Stimulated activated CD8-positive, alpha-beta memory T cell treated with anti-CD3 and anti-CD28 coated beads, Interleukin-2, amount 100 ng/mL, for 1 hour (primary cell): ENCODE measurements around the gene EXOC4.

Experiments
- DNase-seq, 2 donors: peaks; one replicate each; pipeline ENCODE4 v3.0.0-alpha.2; 2020; ENCODE audit warnings: low read depth in 2 of 2

EXOC4 gene

DNA sequence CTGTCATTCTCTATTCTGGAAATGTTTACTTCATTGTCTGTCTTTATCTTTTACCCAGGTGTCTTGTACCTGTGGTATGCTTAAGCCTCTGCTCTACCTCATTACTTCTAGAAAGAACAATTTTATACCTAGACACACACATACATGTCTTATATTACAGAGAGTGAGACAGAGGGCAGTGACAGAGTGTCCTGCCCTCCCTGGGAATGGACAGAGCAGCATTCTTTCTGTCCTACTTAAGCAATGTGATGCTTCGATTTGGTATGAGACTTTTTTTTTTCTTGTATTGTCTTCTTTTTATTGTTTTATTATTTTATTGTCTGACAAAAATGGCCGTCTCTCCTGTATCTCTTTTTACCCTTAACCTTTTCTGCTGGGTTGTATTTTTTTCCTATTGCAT is 286.1 kb downstream of the EXOC4 start:
- DNase-seq, result no peak

GRCh38 chr7:133540096-133540860 is 287.4 kb downstream of the EXOC4 start:
- no peak for DNase-seq

DNA sequence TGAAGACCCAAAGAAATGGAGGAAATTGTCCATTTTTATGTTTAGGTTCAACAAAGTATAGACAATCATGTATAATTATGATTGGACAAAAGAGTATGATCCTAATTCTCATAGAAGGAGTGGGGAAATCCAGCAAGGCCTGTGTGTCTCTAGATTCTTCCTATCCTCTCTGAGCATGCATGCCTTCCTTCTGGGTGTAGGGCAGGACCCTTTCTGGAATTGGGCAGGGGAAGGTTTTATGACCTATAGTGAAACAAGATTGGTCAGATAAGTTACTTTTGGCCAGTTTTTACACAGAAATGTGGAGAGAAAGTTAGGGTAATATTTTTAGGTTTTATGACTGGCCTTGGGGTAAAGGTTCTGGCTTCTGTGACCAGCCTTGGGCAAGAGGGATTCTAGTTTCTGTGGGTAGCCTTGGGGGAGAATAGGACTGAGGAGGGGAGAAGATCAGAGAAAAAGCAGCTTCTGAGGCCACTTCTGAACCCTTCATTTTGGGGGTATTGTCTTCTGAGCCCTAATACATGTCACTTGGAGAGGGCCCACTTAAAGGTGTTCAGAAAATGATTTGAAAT is 289.4 kb downstream of the EXOC4 start:
- DNase-seq, result no peak

- no peak for DNase-seq
Measured at GRCh38 chr7:133543657-133544056, 290.8 kb downstream of the EXOC4 start.

- DNase-seq, result no peak
Measured at GRCh38 chr7:133545618-133546017, 292.7 kb downstream of the EXOC4 start.

GRCh38 chr7:133547981-133548380 is 295.1 kb downstream of the EXOC4 start:
- DNase-seq, result no peak

DNA sequence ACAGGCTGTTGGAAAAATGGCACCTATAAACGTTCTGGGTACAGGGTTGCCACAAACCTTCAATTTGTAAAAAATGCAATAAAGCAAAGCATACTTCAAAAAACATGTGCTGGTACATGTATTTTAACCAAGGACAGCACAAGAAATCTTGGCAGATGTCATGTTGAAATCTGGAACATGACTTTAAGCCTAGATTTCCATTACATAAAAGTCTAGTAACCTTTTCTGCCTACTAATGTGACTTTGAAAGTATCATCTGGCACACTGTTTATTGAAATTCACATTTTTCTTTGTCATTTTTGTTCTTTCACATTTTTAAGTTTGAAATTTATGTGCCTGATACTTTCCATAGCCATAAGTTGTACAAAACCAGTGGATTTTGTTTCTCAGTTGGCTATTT is 296.8 kb downstream of the EXOC4 start:
- DNase-seq, result no peak

DNA sequence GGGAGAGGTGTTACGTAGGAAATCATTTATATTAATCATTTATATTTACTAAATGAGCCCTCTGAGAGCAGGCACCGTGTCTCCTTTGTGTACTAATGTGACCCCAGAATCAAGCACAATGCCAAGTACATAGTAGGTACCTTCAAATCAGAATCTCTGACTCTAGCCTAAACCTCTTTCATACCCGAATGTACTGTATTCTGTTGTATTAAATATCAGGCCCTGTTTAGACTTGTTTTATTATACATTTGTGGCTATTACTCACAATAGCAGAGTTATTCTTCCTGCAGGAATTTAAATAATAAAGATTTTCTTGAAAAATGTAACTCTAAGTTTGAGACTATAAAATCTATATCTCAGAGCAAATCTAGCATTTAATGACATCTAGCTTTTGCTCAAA is 297.3 kb downstream of the EXOC4 start:
- no peak for DNase-seq

GRCh38 chr7:133550811-133551210 is 297.9 kb downstream of the EXOC4 start:
- DNase-seq, result no peak

- no peak for DNase-seq
Measured at GRCh38 chr7:133551466-133551865, 298.6 kb downstream of the EXOC4 start.

DNA sequence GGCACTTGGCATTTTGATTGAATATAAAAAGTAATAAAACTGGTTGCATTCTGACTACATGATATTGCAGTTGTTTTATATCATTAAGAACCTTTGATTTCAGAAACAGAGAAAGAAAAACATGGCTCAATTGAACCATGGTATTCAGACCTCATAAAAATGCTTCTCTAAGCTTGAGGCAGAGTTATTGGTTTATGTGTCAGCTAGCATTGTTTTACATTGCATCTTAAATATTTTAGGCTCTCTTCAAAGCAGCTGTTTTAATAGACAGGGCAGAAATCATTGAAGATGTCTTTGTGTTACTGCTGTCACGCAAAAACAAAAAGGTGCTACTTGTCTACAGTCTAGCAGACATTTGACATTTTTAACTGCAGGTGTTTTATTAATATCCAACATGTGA is 299.2 kb downstream of the EXOC4 start:
- DNase-seq, result no peak

DNA sequence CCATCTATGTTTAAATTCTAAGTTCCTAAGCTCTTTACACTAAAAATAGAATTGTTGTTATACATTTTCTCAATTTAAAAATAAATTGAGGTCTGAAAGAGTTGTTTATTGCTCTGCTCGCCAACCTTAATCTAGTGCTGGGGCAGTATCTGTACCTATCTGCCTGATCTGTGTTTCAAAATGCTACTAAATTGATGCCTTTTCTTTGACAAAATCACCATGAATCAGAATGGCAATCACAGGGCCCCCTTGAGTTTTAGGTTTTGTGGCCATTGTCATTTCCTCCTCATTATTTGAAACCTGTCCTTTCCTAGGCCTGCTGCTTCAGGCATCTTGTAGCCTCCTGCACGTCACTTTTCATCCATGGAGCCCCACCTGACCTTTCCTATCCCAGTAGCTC is 301.5 kb downstream of the EXOC4 start:
- DNase-seq, result no peak

DNA sequence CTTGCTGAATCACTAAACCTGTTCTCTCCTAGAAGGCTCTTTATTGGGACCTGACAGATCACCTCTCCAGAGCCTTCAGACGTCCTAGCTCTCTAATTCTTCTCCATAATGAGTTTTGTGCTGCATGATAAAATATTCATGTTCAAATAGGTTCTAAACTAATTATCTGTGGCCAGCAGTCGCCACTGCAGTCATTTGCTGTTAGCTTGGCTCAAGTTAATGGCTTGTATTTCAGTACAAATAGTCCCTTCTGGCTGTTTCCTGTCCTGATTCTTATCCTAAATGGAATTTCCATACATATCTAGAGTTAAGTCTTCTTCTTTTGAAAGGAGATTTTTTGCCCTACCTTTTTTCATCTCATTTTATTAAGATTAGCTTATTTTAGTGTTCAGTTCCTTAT is 303.2 kb downstream of the EXOC4 start:
- no peak for DNase-seq

- DNase-seq, result no peak
Measured at GRCh38 chr7:133556553-133556952, 303.7 kb downstream of the EXOC4 start.

GRCh38 chr7:133560900-133561299 is 308.0 kb downstream of the EXOC4 start:
- no peak for DNase-seq

- DNase-seq, result no peak
Measured at GRCh38 chr7:133561396-133561795, 308.5 kb downstream of the EXOC4 start.

DNA sequence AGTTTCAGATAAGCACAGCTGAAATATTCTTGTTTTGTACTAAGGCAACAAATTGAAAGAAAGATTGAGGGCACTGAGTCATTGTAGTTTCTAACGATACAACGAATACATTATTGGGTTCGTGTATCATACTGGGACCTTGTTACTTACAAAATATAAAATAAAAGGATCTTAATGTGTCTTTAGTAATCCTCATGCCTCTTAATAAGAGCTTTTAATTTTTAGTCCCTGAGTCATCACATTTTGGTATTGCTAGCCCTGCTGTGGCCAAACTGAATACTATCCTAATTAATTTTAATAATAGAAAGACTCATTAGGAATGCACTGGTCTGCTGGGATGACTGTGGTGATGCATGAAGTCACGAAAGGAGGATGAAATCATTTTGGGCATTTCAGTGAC is 309.7 kb downstream of the EXOC4 start:
- DNase-seq, result no peak

- no peak for DNase-seq
Measured at GRCh38 chr7:133563251-133563650, 310.4 kb downstream of the EXOC4 start.

DNA sequence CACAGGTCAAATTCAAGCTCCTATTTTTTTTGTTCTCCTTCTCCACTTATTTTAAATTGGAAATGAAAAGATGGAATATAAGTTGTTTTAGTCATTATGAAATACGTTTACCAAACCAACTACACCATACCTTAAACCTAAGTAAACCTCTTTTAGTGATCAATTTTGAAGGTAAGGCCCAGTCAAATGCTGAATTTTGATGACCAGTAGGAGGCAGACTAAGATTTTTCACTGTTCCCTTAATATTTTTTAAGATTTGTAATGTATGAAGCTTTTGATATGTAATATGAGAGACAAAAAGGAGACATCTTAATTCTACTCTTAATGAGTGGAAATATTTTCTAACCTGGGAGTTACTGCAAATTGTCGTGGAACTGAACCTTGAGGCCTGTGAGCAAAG is 311.6 kb downstream of the EXOC4 start:
- DNase-seq, result no peak

GRCh38 chr7:133568544-133568943 is 315.7 kb downstream of the EXOC4 start:
- no peak for DNase-seq

DNA sequence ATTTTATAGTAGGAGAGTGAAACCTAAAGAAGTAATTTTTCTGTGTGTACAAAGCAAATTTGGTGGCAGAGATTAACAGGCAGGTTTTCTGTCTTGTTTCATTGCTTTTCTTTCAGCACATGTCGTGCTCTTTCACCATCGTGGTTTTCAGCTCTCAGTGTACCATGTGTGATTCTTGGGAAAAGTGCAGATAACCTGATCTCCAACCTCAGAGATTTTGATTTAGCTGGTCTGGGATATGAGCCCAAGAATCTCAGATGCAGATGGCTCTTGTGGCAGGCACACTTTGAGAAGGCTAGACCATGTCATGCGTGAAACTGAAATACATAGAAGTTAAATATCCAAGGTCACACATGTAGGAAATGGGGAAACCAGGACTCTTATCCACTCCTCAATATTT is 317.4 kb downstream of the EXOC4 start:
- no peak for DNase-seq

- no peak for DNase-seq
Measured at GRCh38 chr7:133571076-133571475, 318.2 kb downstream of the EXOC4 start.

DNA sequence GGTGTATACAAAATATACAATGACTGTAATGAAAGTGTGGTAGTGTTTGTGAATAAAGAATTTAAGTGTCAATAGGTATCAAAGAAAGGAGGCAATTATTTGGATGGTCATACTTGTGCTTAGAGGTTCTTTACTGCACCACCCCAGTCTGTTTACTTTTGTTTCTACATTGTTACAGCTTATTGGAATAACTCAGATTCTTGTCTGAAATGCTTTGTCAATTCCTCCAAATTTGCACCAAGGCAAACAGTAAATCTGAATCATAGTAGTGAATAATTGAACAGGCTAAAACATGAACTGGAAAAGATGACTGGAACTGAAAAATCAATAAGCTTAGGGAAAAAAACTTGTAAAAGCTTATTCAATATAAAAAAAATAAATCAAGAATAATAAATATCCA is 319.2 kb downstream of the EXOC4 start:
- no peak for DNase-seq

GRCh38 chr7:133572843-133573242 is 320.0 kb downstream of the EXOC4 start:
- DNase-seq, result no peak
